AG10803 (cell line): ENCODE measurements around the gene TMEM175.

ENCODE experiments used
- DNase-seq: peaks from one replicate; pipeline ENCODE4 v3.0.0; 2010; ENCODE audit warnings: low read depth
- H3K4me3 ChIP-seq: 2 replicates; pipeline ENCODE4 v1.5.1; 2011; ENCODE audit warnings: mild to moderate bottlenecking, low read length, control low read depth
- TF ChIP-seq, protein P1 (sequence below): conservative IDR thresholded peaks from 2 replicates; pipeline ENCODE4 v1.5.1; 2011; ENCODE audit warnings: mild to moderate bottlenecking, low read length, control low read depth, inconsistent platforms

Gene TMEM175

DNA sequence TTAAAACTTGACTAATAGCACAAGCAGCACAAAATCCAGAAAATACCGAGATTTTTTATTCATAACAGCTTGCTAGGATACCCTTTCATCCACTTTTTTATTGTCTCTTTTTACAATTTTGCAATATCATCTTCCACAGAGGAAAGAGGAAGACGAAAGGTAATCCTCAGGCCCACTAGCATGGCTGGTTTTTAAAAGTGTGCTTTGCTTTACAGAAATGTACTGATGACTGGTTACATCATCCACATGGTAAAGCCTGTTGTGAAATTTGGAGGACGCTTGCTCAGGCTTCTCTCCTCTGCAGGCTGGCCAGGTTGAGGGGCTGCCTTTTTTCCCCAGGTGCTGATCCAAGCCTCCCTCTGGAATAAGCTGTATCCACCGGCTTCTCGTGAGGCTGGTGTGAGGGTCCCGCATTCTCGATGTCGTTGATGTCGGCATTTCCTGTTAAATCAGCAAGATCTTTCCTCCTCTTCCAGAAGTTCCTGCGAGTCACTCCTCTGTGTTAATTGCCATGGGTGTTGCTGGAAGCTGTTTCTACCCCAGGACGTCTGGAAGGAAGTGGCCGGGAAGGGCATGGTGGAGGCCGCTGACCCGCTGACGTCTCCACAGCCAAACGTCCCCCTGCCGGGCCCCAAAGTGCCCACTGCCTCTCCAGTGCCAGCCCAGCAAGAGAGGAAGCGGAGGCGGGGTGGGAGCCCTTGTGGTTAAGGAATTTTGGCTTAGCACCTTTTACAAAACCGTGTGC is 46.9 kb downstream of the TMEM175 start:
- no peak overlapping the region for H3K4me3 ChIP-seq
- peak; percentile 43 for DNase-seq
- TF ChIP-seq, protein P1, sequence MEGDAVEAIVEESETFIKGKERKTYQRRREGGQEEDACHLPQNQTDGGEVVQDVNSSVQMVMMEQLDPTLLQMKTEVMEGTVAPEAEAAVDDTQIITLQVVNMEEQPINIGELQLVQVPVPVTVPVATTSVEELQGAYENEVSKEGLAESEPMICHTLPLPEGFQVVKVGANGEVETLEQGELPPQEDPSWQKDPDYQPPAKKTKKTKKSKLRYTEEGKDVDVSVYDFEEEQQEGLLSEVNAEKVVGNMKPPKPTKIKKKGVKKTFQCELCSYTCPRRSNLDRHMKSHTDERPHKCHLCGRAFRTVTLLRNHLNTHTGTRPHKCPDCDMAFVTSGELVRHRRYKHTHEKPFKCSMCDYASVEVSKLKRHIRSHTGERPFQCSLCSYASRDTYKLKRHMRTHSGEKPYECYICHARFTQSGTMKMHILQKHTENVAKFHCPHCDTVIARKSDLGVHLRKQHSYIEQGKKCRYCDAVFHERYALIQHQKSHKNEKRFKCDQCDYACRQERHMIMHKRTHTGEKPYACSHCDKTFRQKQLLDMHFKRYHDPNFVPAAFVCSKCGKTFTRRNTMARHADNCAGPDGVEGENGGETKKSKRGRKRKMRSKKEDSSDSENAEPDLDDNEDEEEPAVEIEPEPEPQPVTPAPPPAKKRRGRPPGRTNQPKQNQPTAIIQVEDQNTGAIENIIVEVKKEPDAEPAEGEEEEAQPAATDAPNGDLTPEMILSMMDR, result no peak

- no peak overlapping the region for H3K4me3 ChIP-seq
- DNase-seq, result no peak
- TF ChIP-seq, protein P1, result no peak
Measured at GRCh38 chr4:982291-982690, 50.0 kb downstream of the TMEM175 start.

DNA sequence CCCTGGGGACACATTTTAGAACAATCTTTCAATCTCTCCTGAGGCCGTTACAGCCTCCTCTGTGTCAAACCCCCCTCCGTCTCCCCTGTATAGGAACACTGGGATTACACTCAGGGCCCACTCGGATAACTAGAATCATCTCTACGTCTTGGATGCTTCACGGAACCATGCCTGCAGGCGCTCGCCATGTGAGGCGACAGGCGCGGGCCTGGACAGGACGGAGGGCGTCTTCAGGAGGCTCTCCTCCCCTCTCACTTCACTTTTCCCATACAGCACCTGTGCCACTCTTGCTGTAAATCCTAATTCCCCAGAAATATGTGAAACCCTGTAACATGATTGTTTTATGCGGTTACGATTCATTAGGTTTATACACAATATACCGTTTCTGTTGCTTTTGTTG is 50.6 kb downstream of the TMEM175 start:
- no peak overlapping the region for H3K4me3 ChIP-seq
- TF ChIP-seq, protein P1, result no peak
- DNase-seq, result no peak

DNA sequence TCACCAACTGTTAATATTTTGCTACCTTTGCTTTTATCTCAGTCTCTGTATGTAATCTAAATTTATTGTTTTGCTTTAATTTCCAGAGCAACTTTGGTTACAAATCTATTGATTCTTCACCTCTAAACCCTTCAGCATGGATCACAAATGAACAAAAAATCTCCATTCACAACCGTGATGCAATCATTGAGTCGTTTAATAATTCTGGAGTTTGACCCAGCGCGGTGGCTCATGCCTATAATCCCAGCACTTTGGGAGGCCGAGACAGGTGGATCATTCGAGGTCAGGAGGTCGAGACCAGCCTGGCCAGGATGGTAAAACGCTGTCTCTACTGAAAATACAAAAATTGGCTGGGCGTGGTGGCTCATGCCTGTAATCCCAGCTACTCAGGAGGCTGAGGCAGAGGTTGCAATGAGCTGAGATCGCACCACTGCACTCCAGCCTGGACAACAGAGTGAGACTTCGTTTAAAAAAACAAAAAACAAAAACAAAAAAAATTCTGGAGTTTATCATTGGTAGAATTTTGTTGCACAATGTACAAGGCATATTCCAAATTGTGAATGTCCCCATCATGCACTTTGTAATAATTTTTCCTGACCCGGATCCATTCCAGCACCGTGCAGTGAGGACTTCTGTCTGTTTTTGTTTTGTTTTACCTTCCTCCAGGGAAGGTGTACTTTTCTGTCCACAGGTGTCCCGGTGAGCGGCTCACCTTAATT is 52.2 kb downstream of the TMEM175 start:
- no peak for DNase-seq
- peak overlapping the region; percentile 38 for H3K4me3 ChIP-seq
- TF ChIP-seq, protein P1, result no peak

GRCh38 chr4:985123-985830 is 53.0 kb downstream of the TMEM175 start:
- H3K4me3 ChIP-seq, result peak overlapping the region; percentile 38
- TF ChIP-seq, protein P1, result no peak
- peak; percentile 48 for DNase-seq

- TF ChIP-seq, protein P1, result no peak
- DNase-seq, result peak; percentile 10
Measured at GRCh38 chr4:986428-986878, 54.2 kb downstream of the TMEM175 start.

More at GRCh38 chr4:986428-986878, 54.2 kb downstream of the TMEM175 start:
- peak overlapping the region; percentile 83 for H3K4me3 ChIP-seq
